T47D (cell line): ENCODE measurements around the gene RAB27A.
A peak's percentile ranks its signal among the peaks of the same experiment; 100 is the strongest.
"Not testable (repeated sequence)": the region's sequence is repeated elsewhere in the genome, so short reads cannot be mapped to it uniquely, and the experiment has no call there.

ENCODE experiments used
- DNase-seq, 2 experiments: peaks; one replicate each; pipeline versions ENCODE4 v3.0.0 to v3.0.0-alpha.2; 2011 to 2012; ENCODE audit warnings: low read depth in 1 of 2, low spot score in 1 of 2
- JUND ChIP-seq: IDR thresholded peaks from 2 replicates; pipeline ENCODE4 v1.6.1; 2012; ENCODE audit warnings: low read depth
- in situ Hi-C: cut with HindIII; loops from 2 replicates; pipeline ENCODE4 v1.10.0; 2016; ENCODE audit warnings: low sequenced_read_pairs, low pct_unique_long_range_greater_than_20kb

RAB27A gene

GRCh38 chr15:55289746-55290527 is at the start of gene RAB27A:
Gene RAB27A (minus strand): TSS chr15:55289813. CDS start chr15:55234934, 54,879 bp downstream.
- peak; percentile 64 to 79 for DNase-seq
- no peak for TF ChIP-seq JUND
- in situ Hi-C loops: no loop called here

GRCh38 chr15:55337160-55337559 is 47.5 kb upstream of the RAB27A start:
- TF ChIP-seq JUND: no peak
- DNase-seq: no peak
- in situ Hi-C loops: no loop called here

GRCh38 chr15:55334997-55335396 is 45.4 kb upstream of the RAB27A start:
- TF ChIP-seq JUND: no peak
- no peak for DNase-seq
- in situ Hi-C loops: no loop called here

- TF ChIP-seq JUND: no peak
- DNase-seq: no peak
- in situ Hi-C loops: no loop called here
Observed at GRCh38 chr15:55334371-55334770, 44.8 kb upstream of the RAB27A start.

GRCh38 chr15:55327387-55327786 is 37.8 kb upstream of the RAB27A start:
- in situ Hi-C loops: no loop called here
- no peak for DNase-seq
- no peak for TF ChIP-seq JUND

- TF ChIP-seq JUND: no peak
- DNase-seq: no peak
- in situ Hi-C loops: no loop called here
Observed at GRCh38 chr15:55322467-55322866, 32.9 kb upstream of the RAB27A start.

- in situ Hi-C loops: no loop called here
- no peak for TF ChIP-seq JUND
- DNase-seq: no peak
Observed at GRCh38 chr15:55320963-55321362, 31.4 kb upstream of the RAB27A start.

GRCh38 chr15:55320238-55320550 is 30.6 kb upstream of the RAB27A start:
- no peak for DNase-seq
- TF ChIP-seq JUND: no peak
- in situ Hi-C loops: no loop called here

GRCh38 chr15:55319537-55320237 is 30.1 kb upstream of the RAB27A start:
- in situ Hi-C loops: no loop called here
- peak in 1 of 2 experiments; percentile 45 for DNase-seq
- TF ChIP-seq JUND: no peak

GRCh38 chr15:55318588-55319494 is 29.2 kb upstream of the RAB27A start, which contains the start of the genes PIGB and PIGBOS1:
Gene PIGB (plus strand): TSS chr15:55319222. CDS start chr15:55319251, 29 bp downstream.
Gene PIGBOS1 (minus strand): TSS chr15:55319123. CDS start chr15:55317792, 1,331 bp downstream.
- in situ Hi-C loops: no loop called here
- peak; percentile 53 to 88 for DNase-seq
- no peak for TF ChIP-seq JUND

GRCh38 chr15:55302801-55303200 is 13.2 kb upstream of the RAB27A start:
- in situ Hi-C loops, DNase-seq: not testable (repeated sequence)

GRCh38 chr15:55297315-55297714 is 7.7 kb upstream of the RAB27A start:
- no peak for DNase-seq
- in situ Hi-C loops: no loop called here
- TF ChIP-seq JUND: no peak
